A549 (cell line): ENCODE data around the gene KCNJ6. TPM values are rescaled to one million over a fixed set of nuclear protein-coding genes. Genes with fewer than 3 reads are reported as not detected.

Source experiments
- ATAC-seq, 2 experiments: fragments of 200-7000 bp in 1 of 2; fragments of >200 bp in 1 of 2; cut with Nextera tagmentation in 1 of 2; cut with Tn5 transposase in 1 of 2; 3 replicates each; pipeline versions ENCODE4 v1.8.0 to v1.9.1; 2018 to 2020; ENCODE audit warnings: mild to moderate bottlenecking in 1 of 2, moderate library complexity in 1 of 2
- CTCF ChIA-PET: fragments of 300-600 bp; sonication (Branson Sonifier 250); formaldehyde crosslinking; extraction: SDS; loops from one replicate; lab custom pipeline; 2021; ENCODE audit warnings: antibody characterized with exemption, inconsistent platforms; lab: Yijun Ruan, JAX
- POLR2A ChIA-PET: fragments of 350-600 bp; formaldehyde crosslinking; extraction: SDS; loops from one replicate; lab custom pipeline; 2021; ENCODE audit warnings: antibody characterized with exemption, inconsistent platforms; lab: Yijun Ruan, JAX
- DNase-seq, 2 experiments: peaks; one replicate each; pipeline versions ENCODE4 v3.0.0 to v3.0.0-alpha.2; 2011 to 2016; ENCODE audit warnings: low read depth in 1 of 2, low spot score in 1 of 2
- FAIRE-seq: peaks from 2 replicates; lab custom pipeline; 2011; peaks lifted over from hg19 to GRCh38; lab: Jason Lieb, UNC
- H3K27ac ChIP-seq, 2 experiments: fragments of >200 bp; sonication (Bioruptor Twin); formaldehyde crosslinking; 3 replicates each; pipeline ENCODE4 v1.5.1; 2016 to 2017
- H3K4me1 ChIP-seq: fragments of >200 bp; sonication (Bioruptor Twin); formaldehyde crosslinking; 3 replicates; pipeline ENCODE4 v1.6.1; 2016
- H3K4me2 ChIP-seq: fragments of >200 bp; sonication (Bioruptor Twin); formaldehyde crosslinking; 3 replicates; pipeline ENCODE4 v1.6.1; 2016
- H3K4me3 ChIP-seq: fragments of >200 bp; sonication (Bioruptor Twin); formaldehyde crosslinking; 3 replicates; pipeline ENCODE4 v1.5.1; 2016
- H3K9me3 ChIP-seq: fragments of >200 bp; sonication (Bioruptor Twin); formaldehyde crosslinking; 3 replicates; pipeline ENCODE4 v1.6.1; 2016
- BHLHE40 ChIP-seq: IDR thresholded peaks from 2 replicates; pipeline ENCODE4 v1.6.1; 2012; ENCODE audit warnings: low read depth, low read length, inconsistent platforms
- CBX2 ChIP-seq: fragments of 200-600 bp; sonication (generic); IDR thresholded peaks from 2 replicates; pipeline ENCODE4 v1.6.1; 2016; ENCODE audit warnings: low read depth, mild to moderate bottlenecking, borderline replicate concordance
- E2F6 ChIP-seq: IDR thresholded peaks from 2 replicates; pipeline ENCODE4 v1.6.1; 2012; ENCODE audit warnings: low read depth, borderline replicate concordance
- EHMT2 ChIP-seq: fragments of 200-600 bp; sonication (generic); IDR thresholded peaks from 2 replicates; pipeline ENCODE4 v1.6.1; 2016; ENCODE audit warnings: antibody characterized with exemption, low read depth, mild to moderate bottlenecking, moderate library complexity
- EP300 ChIP-seq, 2 experiments: fragments of >200 bp; sonication (Bioruptor Twin); formaldehyde crosslinking; IDR thresholded peaks; 2 replicates in 1 of 2; 3 replicates in 1 of 2; pipeline ENCODE4 v1.6.1; 2016 to 2017
- ESRRA ChIP-seq: fragments of 150-350 bp; IDR thresholded peaks from 2 replicates; pipeline ENCODE4 v1.6.1; 2014; ENCODE audit warnings: mild to moderate bottlenecking, low read length, borderline replicate concordance
- FOSB ChIP-seq: fragments of 250-450 bp; sonication (Bioruptor Pico); IDR thresholded peaks from 2 replicates; pipeline ENCODE4 v1.5.0; 2020; ENCODE audit warnings: mild to moderate bottlenecking, moderate library complexity
- FOXS1 ChIP-seq: fragments of 250-450 bp; sonication (Bioruptor Pico); IDR thresholded peaks from 2 replicates; pipeline ENCODE4 v1.5.0; 2020; ENCODE audit warnings: mild to moderate bottlenecking, moderate library complexity
- GATA3 ChIP-seq: IDR thresholded peaks from 2 replicates; pipeline ENCODE4 v1.6.1; 2012; ENCODE audit warnings: borderline replicate concordance
- HDAC2 ChIP-seq: fragments of 200-600 bp; sonication (generic); IDR thresholded peaks from 2 replicates; pipeline ENCODE4 v1.6.1; 2016
- HOXB13 ChIP-seq: fragments of 250-450 bp; sonication (Bioruptor Pico); IDR thresholded peaks from 2 replicates; pipeline ENCODE4 v1.5.0; 2020; ENCODE audit warnings: low read depth, mild to moderate bottlenecking, moderate library complexity
- MAFK ChIP-seq: fragments of 450-650 bp; IDR thresholded peaks from 2 replicates; pipeline ENCODE4 v1.6.1; 2014; ENCODE audit not compliant: partially characterized antibody
- POLR2A ChIP-seq: IDR thresholded peaks from 2 replicates; pipeline ENCODE4 v1.6.1; 2012; ENCODE audit warnings: mild to moderate bottlenecking, low read length
- POLR2AphosphoS2 ChIP-seq: conservative IDR thresholded peaks from 2 replicates; pipeline ENCODE4 v1.6.1; 2012; ENCODE audit warnings: low read length, improper control_type of control experiment, inconsistent platforms
- RAD21 ChIP-seq, 2 experiments: fragments of >200 bp in 1 of 2; sonication (Bioruptor Twin) in 1 of 2; formaldehyde crosslinking in 1 of 2; IDR thresholded peaks in 1 of 2; conservative IDR thresholded peaks in 1 of 2; 2 replicates in 1 of 2; 3 replicates in 1 of 2; pipeline ENCODE4 v1.6.1; 2012 to 2018; ENCODE audit warnings: inconsistent platforms in 1 of 2
- REST ChIP-seq: fragments of 200-600 bp; sonication (generic); IDR thresholded peaks from 2 replicates; pipeline ENCODE4 v1.6.1; 2016; ENCODE audit warnings: antibody characterized with exemption, mild to moderate bottlenecking, moderate library complexity
- RFX5 ChIP-seq: fragments of 450-650 bp; IDR thresholded peaks from 2 replicates; pipeline ENCODE4 v1.7.1; 2014; ENCODE audit warnings: antibody characterized with exemption, mild to moderate bottlenecking, moderate library complexity
- SMC3 ChIP-seq: fragments of >200 bp; sonication (Bioruptor Twin); formaldehyde crosslinking; IDR thresholded peaks from 3 replicates; pipeline ENCODE4 v1.6.1; 2018; ENCODE audit warnings: inconsistent platforms
- TP53 ChIP-seq: fragments of 250-450 bp; sonication (Bioruptor Pico); IDR thresholded peaks from 2 replicates; pipeline ENCODE4 v1.5.0; 2021; ENCODE audit warnings: mild to moderate bottlenecking, moderate library complexity
- ZC3H11A ChIP-seq: fragments of 450-650 bp; IDR thresholded peaks from 2 replicates; pipeline ENCODE4 v1.6.1; 2014; ENCODE audit warnings: antibody characterized with exemption, mild to moderate bottlenecking
- WGBS: methylation state at CpG from one replicate; pipeline ENCODE4 v1.1.6; 2017; ENCODE audit errors: missing lambda C conversion rate; 5-methylcytosine and 5-hydroxymethylcytosine counted together
- polyA plus RNA-seq, 4 experiments: library from polyadenylated mRNA; depleted of rRNA in 3 of 4; stranded (reverse); fragments of >200 nt; fragmentation: RNase III in 1 of 4; extraction: RNeasy Plus Mini Kit Qiagen cat#74134 plus additional on column Dnase treatment in 1 of 4; gene quantifications; 2 replicates in 3 of 4; 3 replicates in 1 of 4; pipeline ENCODE4 v1.2.3, GENCODE V29; 2011 to 2017
- TF ChIP-seq, protein P1 (sequence below): fragments of >200 bp; sonication (Bioruptor Twin); formaldehyde crosslinking; IDR thresholded peaks from 2 replicates; pipeline ENCODE4 v1.6.1; 2016
- TF ChIP-seq, protein P2 (sequence below): IDR thresholded peaks from 2 replicates; pipeline ENCODE4 v1.6.1; 2012
- TF ChIP-seq, protein P3 (sequence below): fragments of >200 bp; sonication (Bioruptor Twin); formaldehyde crosslinking; IDR thresholded peaks from 3 replicates; pipeline ENCODE4 v1.5.1; 2016

Gene KCNJ6
- polyA plus RNA-seq, 2 of the 4 experiments (the other 2 are of a cell fraction), result 0.68 to 1.4 TPM

GRCh38 chr21:37622755-37623154 is 293.5 kb downstream of the KCNJ6 start (continued):
- no peak for TF ChIP-seq RAD21 (conservative IDR thresholded peaks at IDR 0.05 in 1 of 2, IDR thresholded peaks at IDR 0.05 in 1 of 2)
- TF ChIP-seq POLR2AphosphoS2, result no peak
- TF ChIP-seq EHMT2, result no peak
- TF ChIP-seq FOSB (CRISPR knock-in tag), result no peak
- TF ChIP-seq, all 56 proteins: peak for 0

DNA sequence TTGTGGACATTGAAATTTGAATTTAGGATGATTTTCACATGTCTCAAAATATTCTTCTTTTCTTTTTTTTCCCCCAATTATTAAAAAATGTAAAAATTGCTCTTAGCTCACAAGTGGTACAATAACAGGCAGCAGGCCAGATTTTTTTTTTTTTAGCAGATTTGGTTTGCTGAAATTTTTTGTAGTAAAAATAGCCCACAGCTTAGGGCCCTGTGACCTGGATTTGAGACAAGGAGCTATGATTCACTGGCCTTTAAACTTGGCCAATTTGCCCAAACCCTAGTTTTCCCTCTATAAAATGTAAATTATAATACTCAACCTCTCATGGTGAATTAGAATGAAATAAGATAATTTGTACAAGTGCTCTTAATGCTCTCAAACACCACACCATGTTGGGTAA is 295.9 kb downstream of the KCNJ6 start:
- Histone ChIP-seq H3K4me3 (no peak overlapping the region), H3K27ac (no peak overlapping the region), H3K9me3 (no peaks in the 10 kb centered on the region), H3K4me1 (no peaks in the 10 kb centered on the region), H3K4me2 (no peak overlapping the region)
- ATAC-seq (no peak), DNase-seq (no peak), FAIRE-seq (no peak)
- ChIA-PET CTCF (no interaction called here), POLR2A (no interaction called here)
- TF ChIP-seq, protein P1, sequence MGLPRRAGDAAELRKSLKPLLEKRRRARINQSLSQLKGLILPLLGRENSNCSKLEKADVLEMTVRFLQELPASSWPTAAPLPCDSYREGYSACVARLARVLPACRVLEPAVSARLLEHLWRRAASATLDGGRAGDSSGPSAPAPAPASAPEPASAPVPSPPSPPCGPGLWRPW, result no peak
- no peak for TF ChIP-seq ZC3H11A
- no peak for TF ChIP-seq REST
- TF ChIP-seq TP53 (CRISPR knock-in tag), result no peak
- no peak for TF ChIP-seq ESRRA
- TF ChIP-seq HOXB13 (CRISPR knock-in tag), result no peak
- TF ChIP-seq, protein P2, sequence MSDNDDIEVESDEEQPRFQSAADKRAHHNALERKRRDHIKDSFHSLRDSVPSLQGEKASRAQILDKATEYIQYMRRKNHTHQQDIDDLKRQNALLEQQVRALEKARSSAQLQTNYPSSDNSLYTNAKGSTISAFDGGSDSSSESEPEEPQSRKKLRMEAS, result no peak
- no peak for TF ChIP-seq CBX2
- TF ChIP-seq EP300 (IDR thresholded peaks at IDR 0.05), result no peak
- TF ChIP-seq FOXS1 (CRISPR knock-in tag), result no peak
- no peak for TF ChIP-seq POLR2A

DNA sequence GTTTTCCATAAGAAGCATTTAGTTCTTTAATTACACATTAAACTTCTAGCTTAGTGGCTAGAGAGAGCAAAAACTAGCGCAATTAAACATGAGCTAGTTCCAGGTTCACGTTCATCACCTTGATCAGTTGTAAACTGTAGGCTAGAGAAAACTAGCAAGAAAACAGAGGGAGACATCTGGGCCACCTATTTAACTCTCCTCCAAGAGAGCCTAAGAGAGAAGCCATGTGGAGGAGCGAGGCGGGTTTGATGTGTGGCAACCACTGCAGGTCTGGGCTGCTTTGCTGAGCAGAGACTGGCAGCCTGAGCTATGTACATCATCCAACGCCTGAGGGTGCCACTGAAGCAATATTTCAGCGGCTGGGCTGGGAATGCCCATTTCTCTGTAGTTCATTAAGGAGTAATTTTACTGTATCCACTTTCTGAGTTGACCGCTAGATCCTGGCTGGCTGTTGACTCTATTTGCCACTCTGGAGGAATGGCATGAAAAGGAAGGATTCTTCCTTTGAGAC is 296.7 kb downstream of the KCNJ6 start:
- H3K27ac ChIP-seq, result no peak overlapping the region
- POLR2A ChIA-PET, result no interaction called here
- ATAC-seq, result no peak
- FAIRE-seq, result no peak
- CTCF ChIA-PET, result interaction anchor here (0.7 kb wide), 1 partner anchor 24 kb away, joined by 3 read pairs; no protein-coding TSS in a partner anchor
- no peak for DNase-seq
- no peak overlapping the region for H3K4me2 ChIP-seq
- H3K4me3 ChIP-seq, result no peak overlapping the region
- TF ChIP-seq GATA3 (no peak), MAFK (no peak), SMC3 (no peak), CBX2 (no peak), EHMT2 (no peak), E2F6 (no peak), RAD21 (conservative IDR thresholded peaks at IDR 0.05 in 1 of 2, IDR thresholded peaks at IDR 0.05 in 1 of 2) (no peak), HDAC2 (no peak), REST (no peak), RFX5 (no peak), POLR2A (no peak), BHLHE40 (no peak)
- TF ChIP-seq, protein P3, sequence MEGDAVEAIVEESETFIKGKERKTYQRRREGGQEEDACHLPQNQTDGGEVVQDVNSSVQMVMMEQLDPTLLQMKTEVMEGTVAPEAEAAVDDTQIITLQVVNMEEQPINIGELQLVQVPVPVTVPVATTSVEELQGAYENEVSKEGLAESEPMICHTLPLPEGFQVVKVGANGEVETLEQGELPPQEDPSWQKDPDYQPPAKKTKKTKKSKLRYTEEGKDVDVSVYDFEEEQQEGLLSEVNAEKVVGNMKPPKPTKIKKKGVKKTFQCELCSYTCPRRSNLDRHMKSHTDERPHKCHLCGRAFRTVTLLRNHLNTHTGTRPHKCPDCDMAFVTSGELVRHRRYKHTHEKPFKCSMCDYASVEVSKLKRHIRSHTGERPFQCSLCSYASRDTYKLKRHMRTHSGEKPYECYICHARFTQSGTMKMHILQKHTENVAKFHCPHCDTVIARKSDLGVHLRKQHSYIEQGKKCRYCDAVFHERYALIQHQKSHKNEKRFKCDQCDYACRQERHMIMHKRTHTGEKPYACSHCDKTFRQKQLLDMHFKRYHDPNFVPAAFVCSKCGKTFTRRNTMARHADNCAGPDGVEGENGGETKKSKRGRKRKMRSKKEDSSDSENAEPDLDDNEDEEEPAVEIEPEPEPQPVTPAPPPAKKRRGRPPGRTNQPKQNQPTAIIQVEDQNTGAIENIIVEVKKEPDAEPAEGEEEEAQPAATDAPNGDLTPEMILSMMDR, result no peak
- H3K4me1 ChIP-seq, result no peaks in the 10 kb centered on the region
- 83% methylated on average over 7 of the region's 7 CpGs for WGBS
- H3K9me3 ChIP-seq, result no peaks in the 10 kb centered on the region
